T-cell (primary cell): ENCODE measurements around the gene ZCCHC7. TPM values are rescaled to one million over a fixed set of nuclear protein-coding genes. Genes with fewer than 3 reads are reported as not detected.
"Not testable (repeated sequence)": the region's sequence is repeated elsewhere in the genome, so short reads cannot be mapped to it uniquely, and the experiment has no call there.

Experiments used
- ATAC-seq, 4 experiments: fragments of 200-7000 bp in 3 of 4; fragments of 150-1000 bp in 1 of 4; cut with Tn5 transposase; replicated peaks in 1 of 4; 1 replicate in 3 of 4; 2 replicates in 1 of 4; pipeline ENCODE4 v1.10.0; 2021; ENCODE audit warnings: moderate library complexity in 3 of 4, mild to moderate bottlenecking in 2 of 4, moderate number of reproducible peaks in 1 of 4
- CTCF ChIA-PET, 2 donors: fragments of 300-600 bp; sonication (Branson Sonifier 250); formaldehyde crosslinking; loops; one replicate each; lab custom pipeline; 2022; ENCODE audit warnings: antibody characterized with exemption in 2 of 2; lab: Charles Lee
- POLR2A ChIA-PET, 2 donors: fragments of 300-600 bp; sonication (Branson Sonifier 250); formaldehyde crosslinking; loops; one replicate each; lab custom pipeline; 2022; ENCODE audit warnings: antibody characterized with exemption in 2 of 2; lab: Charles Lee
- DNase-seq, 35 experiments: peaks; one replicate each; pipeline versions ENCODE4 v3.0.0 to v3.0.0-alpha.2; 2013 to 2023
- H3K27ac ChIP-seq: one replicate; pipeline ENCODE4 v1.5.1; 2013; ENCODE audit warnings: low read length
- H3K27me3 ChIP-seq, 2 experiments: replicated peaks in 1 of 2; 1 replicate in 1 of 2; 2 replicates in 1 of 2; pipeline versions ENCODE4 v1.6.1 to v1.7.0; 2013; ENCODE audit warnings: low read length in 1 of 2, mixed read lengths in 1 of 2; ENCODE audit not compliant: control insufficient read depth in 2 of 2, insufficient read depth in 2 of 2; ENCODE audit errors: extremely low read depth in 1 of 2
- H3K36me3 ChIP-seq, 2 donors: 1 replicate in 1 of 2; 2 replicates in 1 of 2; pipeline versions ENCODE4 v1.6.1 to v1.7.0; 2013; ENCODE audit warnings: low read length in 1 of 2; ENCODE audit not compliant: control insufficient read depth in 2 of 2, insufficient read depth in 1 of 2; ENCODE audit errors: extremely low read depth in 1 of 2
- H3K4me1 ChIP-seq, 2 experiments: 1 replicate in 1 of 2; 2 replicates in 1 of 2; pipeline versions ENCODE4 v1.6.1 to v1.7.0; 2013; ENCODE audit warnings: low read length in 2 of 2, mixed read lengths in 1 of 2; ENCODE audit not compliant: insufficient read depth in 2 of 2, control insufficient read depth in 1 of 2; ENCODE audit errors: extremely low read depth in 1 of 2
- H3K4me3 ChIP-seq, 2 donors: 1 replicate in 1 of 2; 2 replicates in 1 of 2; pipeline versions ENCODE4 v1.5.1 to v1.7.0; 2013; ENCODE audit warnings: mild to moderate bottlenecking in 2 of 2, low read length in 1 of 2, moderate library complexity in 1 of 2; ENCODE audit not compliant: control insufficient read depth in 1 of 2; ENCODE audit errors: extremely low read depth in 1 of 2
- H3K9me3 ChIP-seq: 2 replicates; pipeline ENCODE4 v1.7.0; 2013
- H3K27ac Mint-ChIP-seq, 2 donors: one replicate each; pipeline ENCODE4 v1.8.0; 2020 to 2021; ENCODE audit warnings: mild to moderate bottlenecking in 2 of 2, mixed read lengths in 2 of 2
- H3K27me3 Mint-ChIP-seq, 2 donors: one replicate each; pipeline ENCODE4 v1.8.0; 2021 to 2022; ENCODE audit warnings: mixed read lengths in 2 of 2
- H3K36me3 Mint-ChIP-seq: one replicate; pipeline ENCODE4 v1.8.0; 2021; ENCODE audit warnings: mixed read lengths
- H3K4me1 Mint-ChIP-seq, 3 donors: one replicate each; pipeline ENCODE4 v1.8.0; 2020 to 2022; ENCODE audit warnings: mixed read lengths in 3 of 3, mild to moderate bottlenecking in 1 of 3
- H3K4me3 Mint-ChIP-seq, 3 donors: one replicate each; pipeline ENCODE4 v1.8.0; 2020 to 2022; ENCODE audit warnings: mild to moderate bottlenecking in 3 of 3, mixed read lengths in 3 of 3, moderate library complexity in 3 of 3
- H3K9me3 Mint-ChIP-seq, 3 donors: one replicate each; pipeline ENCODE4 v1.8.0; 2020 to 2022; ENCODE audit warnings: mixed read lengths in 3 of 3
- WGBS: methylation state at CpG from one replicate; pipeline ENCODE4 v1.1.5; 2013; ENCODE audit warnings: missing lambda C conversion rate; ENCODE audit not compliant: insufficient coverage; 5-methylcytosine and 5-hydroxymethylcytosine counted together
- total RNA-seq, 35 experiments: library from RNA in 6 of 35; stranded (reverse) in 6 of 35; fragments of 120-200 nt in 1 of 35; gene quantifications; one replicate each; pipeline versions ENCODE4 v1.2.1 to v1.2.4 and lab custom pipeline; 2013 to 2026

The ZCCHC7 gene
- total RNA-seq, 5 donors from 2014 or later (not counting 1 experiment from before 2014, with no cell fraction given): 29.1 to 44.2 (median 33.5) TPM

- POLR2A ChIA-PET: interaction anchor here in 1 of 2 donors (0.7 kb wide), 1 partner anchor 224 kb away, joined by 3 read pairs; no protein-coding TSS in a partner anchor
- 87% methylated on average over 4 of the region's 11 CpGs for WGBS
- H3K9me3 ChIP-seq, DNase-seq, H3K4me3 ChIP-seq, H3K27ac ChIP-seq, H3K9me3 Mint-ChIP-seq, ATAC-seq, H3K27me3 ChIP-seq, H3K36me3 ChIP-seq, H3K27me3 Mint-ChIP-seq, CTCF ChIA-PET: not testable (repeated sequence)
- Mint-ChIP-seq H3K4me3 (peak overlapping the region in 1 of 3 donors; percentile 60), H3K4me1 (peaks cover 53 to 63% (median 57%) of the 10 kb centered on the region in 3 donors), H3K27ac (peak overlapping the region in 1 of 2 donors; percentile 59), H3K36me3 (peaks cover 20% of the 10 kb centered on the region)
- peaks cover 16 to 21% of the 10 kb centered on the region in 2 experiments for H3K4me1 ChIP-seq
These were observed 182.9 kb downstream of the ZCCHC7 start for GRCh38 chr9:37303272-37303671.

DNA sequence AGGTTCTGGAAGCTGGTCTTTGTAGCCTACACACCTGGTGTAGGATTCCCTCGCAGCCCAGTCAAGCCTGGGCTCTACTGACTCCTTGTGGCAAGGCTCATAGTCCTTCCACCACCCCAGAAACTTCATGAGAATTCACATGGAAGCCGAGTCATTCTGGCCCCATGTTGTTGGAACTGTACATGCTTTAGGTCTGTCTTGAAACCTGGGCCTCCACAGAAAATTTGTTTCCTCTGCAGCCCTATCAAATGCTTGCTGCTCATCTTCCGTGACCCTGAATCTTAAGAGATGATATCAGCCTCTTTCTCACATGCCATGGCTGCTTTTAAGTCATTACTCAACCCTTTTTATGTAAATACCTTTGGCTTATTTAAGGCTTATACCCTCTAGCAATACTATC lies 188.8 kb downstream of the ZCCHC7 start:
- ChIA-PET CTCF (no interaction called here), POLR2A (no interaction called here)
- H3K36me3 Mint-ChIP-seq: peaks cover 25% of the 10 kb centered on the region
- H3K9me3 Mint-ChIP-seq: no peaks in the 10 kb centered on the region
- WGBS: 86% methylated on average over 2 of the region's 3 CpGs
- H3K27ac ChIP-seq: no peak overlapping the region
- no peak overlapping the region for H3K27ac Mint-ChIP-seq
- H3K4me1 ChIP-seq: peaks cover 0 to 2% of the 10 kb centered on the region in 2 experiments
- H3K9me3 ChIP-seq: no peaks in the 10 kb centered on the region
- DNase-seq: peak in 10 of 35 experiments; percentile 4 to 31 (median 13)
- H3K27me3 ChIP-seq: no peaks in the 10 kb centered on the region
- H3K4me3 ChIP-seq: no peak overlapping the region
- peaks cover 0 to 11% of the 10 kb centered on the region in 2 donors for H3K36me3 ChIP-seq
- H3K4me1 Mint-ChIP-seq: peaks cover 3 to 13% (median 6%) of the 10 kb centered on the region in 3 donors
- no peak overlapping the region for H3K4me3 Mint-ChIP-seq
- no peak for ATAC-seq
- no peaks in the 10 kb centered on the region for H3K27me3 Mint-ChIP-seq

DNA sequence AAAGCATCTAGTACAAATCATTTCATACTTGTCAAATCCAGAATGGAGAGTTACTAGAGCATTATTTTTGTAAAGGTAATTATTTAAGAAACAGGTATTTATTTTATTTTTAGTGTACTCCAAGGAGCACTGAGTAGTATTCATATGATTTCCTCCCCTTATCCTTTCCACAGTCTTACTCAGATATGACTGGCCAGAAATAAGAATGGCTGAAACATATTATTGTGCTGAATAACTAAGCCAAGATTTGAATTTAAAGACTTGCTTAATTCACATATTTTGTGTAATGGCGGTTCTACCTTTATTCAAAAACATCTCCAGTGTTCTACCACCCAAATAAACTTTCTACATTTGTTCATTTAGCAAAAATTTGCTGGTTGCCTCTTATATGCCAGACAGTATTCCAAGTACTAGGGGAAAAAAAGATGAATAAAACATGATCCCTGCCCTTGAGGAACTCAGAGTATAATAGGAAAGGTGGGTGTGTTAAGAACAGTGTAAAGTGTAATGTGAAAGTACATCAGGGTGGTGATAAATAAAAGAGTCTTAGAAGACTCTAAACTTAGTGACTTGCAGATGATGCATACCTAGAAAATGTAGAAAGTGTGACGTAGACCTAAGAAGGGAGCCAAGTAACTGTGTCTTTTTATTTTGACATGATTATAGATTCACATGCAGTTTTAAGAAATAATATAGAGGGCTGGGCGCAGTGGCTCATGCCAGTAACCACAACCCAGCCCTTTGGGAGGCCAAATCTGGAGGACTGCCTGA lies 191.7 kb downstream of the ZCCHC7 start:
- POLR2A ChIA-PET: no interaction called here
- Histone ChIP-seq H3K9me3 (no peaks in the 10 kb centered on the region), H3K27me3 (no peaks in the 10 kb centered on the region), H3K36me3 (peaks cover 0 to 5% of the 10 kb centered on the region in 2 donors), H3K4me3 (no peak overlapping the region), H3K4me1 (no peaks in the 10 kb centered on the region), H3K27ac (no peak overlapping the region)
- H3K4me1 Mint-ChIP-seq: peaks cover 1 to 6% (median 2%) of the 10 kb centered on the region in 3 donors
- no peaks in the 10 kb centered on the region for H3K27me3 Mint-ChIP-seq
- no peak overlapping the region for H3K4me3 Mint-ChIP-seq
- H3K9me3 Mint-ChIP-seq: no peaks in the 10 kb centered on the region
- ATAC-seq (no peak), DNase-seq (no peak)
- CTCF ChIA-PET: no interaction called here
- H3K27ac Mint-ChIP-seq: no peak overlapping the region
- WGBS: no CpG with 5 or more reads among the region's 3 CpGs
- H3K36me3 Mint-ChIP-seq: peaks cover 16% of the 10 kb centered on the region

- no peaks in the 10 kb centered on the region for H3K4me1 ChIP-seq
- Mint-ChIP-seq H3K27ac (peak overlapping the region in 1 of 2 donors; percentile 62), H3K9me3 (no peaks in the 10 kb centered on the region), H3K27me3 (no peaks in the 10 kb centered on the region), H3K4me3 (no peak overlapping the region), H3K4me1 (peaks cover 0 to 14% (median 2%) of the 10 kb centered on the region in 3 donors), H3K36me3 (peaks cover 34% of the 10 kb centered on the region)
- H3K27me3 ChIP-seq: no peaks in the 10 kb centered on the region
- CTCF ChIA-PET: no interaction called here
- no peak for DNase-seq
- no peaks in the 10 kb centered on the region for H3K9me3 ChIP-seq
- no peak for ATAC-seq
- no peaks in the 10 kb centered on the region for H3K36me3 ChIP-seq
- H3K4me3 ChIP-seq: no peak overlapping the region
- H3K27ac ChIP-seq: no peak overlapping the region
- WGBS: 100% methylated on average over 2 of the region's 7 CpGs
- POLR2A ChIA-PET: no interaction called here
These were observed 203.9 kb downstream of the ZCCHC7 start for GRCh38 chr9:37324261-37324683.

GRCh38 chr9:37324691-37325490 lies 204.5 kb downstream of the ZCCHC7 start:
- no peaks in the 10 kb centered on the region for H3K4me1 ChIP-seq
- no peaks in the 10 kb centered on the region for H3K9me3 ChIP-seq
- H3K27ac ChIP-seq: no peak overlapping the region
- Mint-ChIP-seq H3K36me3 (peaks cover 30% of the 10 kb centered on the region), H3K9me3 (no peaks in the 10 kb centered on the region), H3K4me1 (peaks cover 0 to 16% (median 0%) of the 10 kb centered on the region in 3 donors), H3K27ac (peak overlapping the region in 1 of 2 donors; percentile 62), H3K27me3 (no peaks in the 10 kb centered on the region), H3K4me3 (no peak overlapping the region)
- CTCF ChIA-PET: no interaction called here
- POLR2A ChIA-PET: interaction anchor here in 1 of 2 donors (0.6 kb wide), 1 partner anchor 694 kb away, joined by 3 read pairs; no protein-coding TSS in a partner anchor
- no peaks in the 10 kb centered on the region for H3K27me3 ChIP-seq
- ATAC-seq (no peak), DNase-seq (no peak)
- H3K4me3 ChIP-seq: no peak overlapping the region
- WGBS: 83% methylated on average over 1 of the region's 5 CpGs
- H3K36me3 ChIP-seq: no peaks in the 10 kb centered on the region

DNA sequence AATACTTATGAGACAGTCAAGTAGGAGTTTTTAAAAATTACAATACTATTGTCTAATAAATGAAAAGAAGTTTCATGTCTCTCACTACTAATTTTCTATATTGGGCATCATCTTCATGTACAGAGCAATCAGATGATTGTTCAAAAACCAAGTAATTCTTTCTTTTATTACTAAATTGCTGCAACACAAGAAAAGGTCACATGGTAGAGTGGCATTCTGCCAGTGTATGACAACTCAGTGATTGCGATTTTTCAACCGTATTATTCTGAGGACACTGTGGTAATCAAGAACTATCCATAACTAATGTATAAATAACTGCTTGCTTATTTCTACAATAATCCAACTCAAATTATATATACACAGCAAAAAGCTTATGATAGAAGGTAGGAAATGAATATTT lies 205.4 kb downstream of the ZCCHC7 start:
- no peak overlapping the region for H3K4me3 Mint-ChIP-seq
- no peaks in the 10 kb centered on the region for H3K27me3 Mint-ChIP-seq
- H3K36me3 Mint-ChIP-seq: peaks cover 24% of the 10 kb centered on the region
- no peaks in the 10 kb centered on the region for H3K9me3 Mint-ChIP-seq
- H3K4me1 ChIP-seq: no peaks in the 10 kb centered on the region
- H3K27me3 ChIP-seq: no peaks in the 10 kb centered on the region
- H3K36me3 ChIP-seq: no peaks in the 10 kb centered on the region
- H3K4me1 Mint-ChIP-seq: peaks cover 0 to 14% (median 0%) of the 10 kb centered on the region in 3 donors
- no peak overlapping the region for H3K27ac ChIP-seq
- CTCF ChIA-PET: no interaction called here
- no peak overlapping the region for H3K27ac Mint-ChIP-seq
- no peak overlapping the region for H3K4me3 ChIP-seq
- DNase-seq (no peak), ATAC-seq (no peak)
- POLR2A ChIA-PET: no interaction called here
- H3K9me3 ChIP-seq: no peaks in the 10 kb centered on the region
- WGBS: no CpG with 5 or more reads among the region's 2 CpGs
